Stimulated activated CD4-positive, alpha-beta T cell treated with anti-CD3 and anti-CD28 coated beads, Interleukin-1b, Interleukin-23, amount 100 ng/mL, for 4 hours (primary cell): ENCODE results near the gene BCAS4.

Experiments used
- DNase-seq, 2 donors: peaks; one replicate each; pipeline ENCODE4 v3.0.0-alpha.2; 2020; ENCODE audit warnings: low read depth in 2 of 2

Gene BCAS4

GRCh38 chr20:50854506-50855249 is 59.8 kb downstream of the BCAS4 start:
- no peak for DNase-seq

GRCh38 chr20:50855498-50856474 is 60.9 kb downstream of the BCAS4 start:
- DNase-seq, result no peak

GRCh38 chr20:50856475-50857041 is 61.7 kb downstream of the BCAS4 start:
- no peak for DNase-seq

- DNase-seq, result no peak
Measured at GRCh38 chr20:50857348-50857747, 62.5 kb downstream of the BCAS4 start.

- DNase-seq, result no peak
Measured at GRCh38 chr20:50858525-50858924, 63.7 kb downstream of the BCAS4 start.

GRCh38 chr20:50859161-50859560 is 64.3 kb downstream of the BCAS4 start:
- DNase-seq, result no peak

GRCh38 chr20:50861012-50861411 is 66.2 kb downstream of the BCAS4 start:
- no peak for DNase-seq

GRCh38 chr20:50862546-50862945 is 67.7 kb downstream of the BCAS4 start:
- DNase-seq, result no peak

GRCh38 chr20:50865114-50865513 is 70.3 kb downstream of the BCAS4 start:
- no peak for DNase-seq

- no peak for DNase-seq
Measured at GRCh38 chr20:50865591-50865990, 70.7 kb downstream of the BCAS4 start.

- no peak for DNase-seq
Measured at GRCh38 chr20:50866036-50866685, 71.3 kb downstream of the BCAS4 start.

- DNase-seq, result no peak
Measured at GRCh38 chr20:50866831-50867230, 72.0 kb downstream of the BCAS4 start.

- no peak for DNase-seq
Measured at GRCh38 chr20:50867805-50868204, 72.9 kb downstream of the BCAS4 start.

GRCh38 chr20:50868509-50869495 is 73.9 kb downstream of the BCAS4 start:
- DNase-seq, result no peak

GRCh38 chr20:50870561-50871161 is 75.8 kb downstream of the BCAS4 start:
- no peak for DNase-seq

- no peak for DNase-seq
Measured at GRCh38 chr20:50872560-50873425, 77.9 kb downstream of the BCAS4 start.

GRCh38 chr20:50873585-50873984 is 78.7 kb downstream of the BCAS4 start:
- DNase-seq, result no peak

- no peak for DNase-seq
Measured at GRCh38 chr20:50874111-50874757, 79.4 kb downstream of the BCAS4 start.
